Glutamatergic neuron (in vitro differentiated cells): Measurements from ENCODE around the gene DGUOK. TPM values are rescaled to one million over a fixed set of nuclear protein-coding genes. Genes with fewer than 3 reads are reported as not detected.
"Not testable (repeated sequence)": the region's sequence is repeated elsewhere in the genome, so short reads cannot be mapped to it uniquely, and the experiment has no call there.

ENCODE experiments used
- DNase-seq: peaks from one replicate; pipeline ENCODE4 v3.0.0; 2022
- H3K27ac Mint-ChIP-seq: one replicate; pipeline ENCODE4 v1.8.0; 2020; ENCODE audit warnings: mild to moderate bottlenecking, mixed read lengths, inconsistent platforms; ENCODE audit not compliant: unreplicated experiment
- H3K27me3 Mint-ChIP-seq: one replicate; pipeline ENCODE4 v1.8.0; 2020; ENCODE audit warnings: mild to moderate bottlenecking, moderate library complexity, mixed read lengths, inconsistent platforms; ENCODE audit not compliant: unreplicated experiment
- H3K36me3 Mint-ChIP-seq: one replicate; pipeline ENCODE4 v1.8.0; 2020; ENCODE audit warnings: mild to moderate bottlenecking, mixed read lengths, inconsistent platforms; ENCODE audit not compliant: unreplicated experiment
- H3K4me1 Mint-ChIP-seq: one replicate; pipeline ENCODE4 v1.8.0; 2020; ENCODE audit warnings: mild to moderate bottlenecking, low read depth, mixed read lengths, inconsistent platforms; ENCODE audit not compliant: unreplicated experiment
- H3K4me3 Mint-ChIP-seq: one replicate; pipeline ENCODE4 v1.8.0; 2020; ENCODE audit warnings: mild to moderate bottlenecking, mixed read lengths, inconsistent platforms; ENCODE audit not compliant: unreplicated experiment
- H3K9me3 Mint-ChIP-seq: one replicate; pipeline ENCODE4 v1.8.0; 2020; ENCODE audit warnings: mild to moderate bottlenecking, moderate library complexity, mixed read lengths, inconsistent platforms; ENCODE audit not compliant: unreplicated experiment
- total RNA-seq: library from RNA; stranded (reverse); fragmentation: NEBNext Ultra II Directional; extraction: Animal tissue kit (Norgen Biotek cat#: 25700); gene quantifications from one replicate; pipeline ENCODE4 v1.2.1, GENCODE V29; 2021; ENCODE audit not compliant: unreplicated experiment
- TF ChIP-seq, protein P1 (sequence below): fragments of 200-600 bp; sonication (generic); IDR thresholded peaks from one replicate; pipeline ENCODE4 v1.5.0; 2021; ENCODE audit not compliant: partially characterized antibody, unreplicated experiment

Gene DGUOK
- total RNA-seq, 1 donor from 2014 or later = 96.8 TPM

DNA sequence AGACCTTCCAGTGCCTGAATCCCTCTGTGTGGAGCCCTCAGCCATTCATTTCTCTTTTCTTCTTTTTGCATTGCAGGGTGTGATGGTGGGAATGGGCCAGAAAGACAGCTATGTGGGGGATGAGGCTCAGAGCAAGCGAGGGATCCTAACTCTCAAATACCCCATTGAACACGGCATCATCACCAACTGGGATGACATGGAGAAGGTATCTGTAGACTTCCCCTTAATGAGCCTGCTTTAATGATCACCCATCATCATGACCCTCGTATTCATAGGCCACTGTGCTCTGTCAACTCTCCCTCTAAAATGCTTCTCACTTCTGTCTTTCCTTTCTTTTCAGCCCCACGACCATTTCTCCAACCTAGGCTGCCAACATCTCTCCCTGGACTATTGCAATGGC is 24.4 kb upstream of the DGUOK start:
- Mint-ChIP-seq H3K27me3 (peaks cover 4% of the 10 kb centered on the region), H3K27ac (no peak overlapping the region), H3K4me3 (no peak overlapping the region), H3K36me3 (no peaks in the 10 kb centered on the region), H3K9me3 (peaks cover 4% of the 10 kb centered on the region), H3K4me1 (peaks cover 5% of the 10 kb centered on the region)
- TF ChIP-seq, protein P1, sequence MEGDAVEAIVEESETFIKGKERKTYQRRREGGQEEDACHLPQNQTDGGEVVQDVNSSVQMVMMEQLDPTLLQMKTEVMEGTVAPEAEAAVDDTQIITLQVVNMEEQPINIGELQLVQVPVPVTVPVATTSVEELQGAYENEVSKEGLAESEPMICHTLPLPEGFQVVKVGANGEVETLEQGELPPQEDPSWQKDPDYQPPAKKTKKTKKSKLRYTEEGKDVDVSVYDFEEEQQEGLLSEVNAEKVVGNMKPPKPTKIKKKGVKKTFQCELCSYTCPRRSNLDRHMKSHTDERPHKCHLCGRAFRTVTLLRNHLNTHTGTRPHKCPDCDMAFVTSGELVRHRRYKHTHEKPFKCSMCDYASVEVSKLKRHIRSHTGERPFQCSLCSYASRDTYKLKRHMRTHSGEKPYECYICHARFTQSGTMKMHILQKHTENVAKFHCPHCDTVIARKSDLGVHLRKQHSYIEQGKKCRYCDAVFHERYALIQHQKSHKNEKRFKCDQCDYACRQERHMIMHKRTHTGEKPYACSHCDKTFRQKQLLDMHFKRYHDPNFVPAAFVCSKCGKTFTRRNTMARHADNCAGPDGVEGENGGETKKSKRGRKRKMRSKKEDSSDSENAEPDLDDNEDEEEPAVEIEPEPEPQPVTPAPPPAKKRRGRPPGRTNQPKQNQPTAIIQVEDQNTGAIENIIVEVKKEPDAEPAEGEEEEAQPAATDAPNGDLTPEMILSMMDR = no peak
- DNase-seq = no peak

DNA sequence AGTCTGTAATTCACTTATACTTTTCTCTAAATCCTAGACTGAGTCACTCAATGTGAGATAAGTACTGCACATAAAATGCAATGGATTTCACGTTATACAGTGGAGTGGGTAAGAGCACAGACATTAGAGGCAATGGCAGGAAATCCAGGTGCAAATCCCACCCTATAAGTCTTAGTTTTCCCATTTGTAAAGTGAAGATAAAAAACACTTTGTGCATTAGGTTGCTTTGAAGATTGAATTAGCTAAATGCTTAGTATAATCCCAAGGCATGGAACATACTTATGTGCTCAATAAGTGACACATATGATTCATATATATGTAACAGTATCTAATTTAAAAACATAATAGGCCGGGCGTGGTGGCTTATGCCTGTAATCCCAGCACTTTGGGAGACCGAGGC is 23.4 kb upstream of the DGUOK start:
- Mint-ChIP-seq H3K4me1 (peaks cover 5% of the 10 kb centered on the region), H3K27ac (no peak overlapping the region), H3K4me3 (no peak overlapping the region), H3K36me3 (no peaks in the 10 kb centered on the region), H3K9me3 (peaks cover 2% of the 10 kb centered on the region), H3K27me3 (peaks cover 3% of the 10 kb centered on the region)
- no peak for DNase-seq
- TF ChIP-seq, protein P1 = no peak

DNA sequence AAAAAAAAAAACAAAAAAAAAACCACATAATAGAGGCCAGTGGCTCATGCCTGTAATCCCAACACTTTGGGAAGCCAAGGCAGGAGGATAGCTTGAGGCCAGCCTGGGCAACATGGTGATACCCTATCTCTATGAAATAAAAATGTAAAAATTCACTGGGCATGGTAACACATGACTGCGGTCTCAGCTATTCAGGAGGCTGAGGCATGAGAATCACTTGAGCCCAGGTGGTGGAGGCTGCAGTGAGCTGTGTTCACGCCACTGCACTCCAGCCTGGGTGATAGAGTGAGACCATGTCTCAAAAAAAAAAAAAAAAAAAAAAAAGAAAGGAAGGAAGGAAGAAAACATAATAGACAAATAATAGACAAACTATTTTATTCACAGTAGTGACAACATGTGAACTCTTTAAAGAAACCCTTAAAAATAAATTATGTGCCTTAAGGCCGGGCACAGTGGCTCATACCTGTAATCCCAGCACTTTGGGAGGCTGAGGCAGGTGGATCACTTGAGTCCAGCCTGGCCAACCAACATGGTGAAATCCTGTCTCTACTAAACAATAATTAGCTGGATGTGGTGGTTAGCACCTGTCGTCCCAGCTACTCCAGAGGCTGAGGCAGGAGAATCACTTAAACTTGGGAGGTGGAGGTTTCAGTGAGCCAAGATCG is 22.6 kb upstream of the DGUOK start:
- not testable (repeated sequence) for H3K27ac Mint-ChIP-seq, H3K27me3 Mint-ChIP-seq, H3K9me3 Mint-ChIP-seq, H3K36me3 Mint-ChIP-seq, DNase-seq, H3K4me3 Mint-ChIP-seq, H3K4me1 Mint-ChIP-seq

DNA sequence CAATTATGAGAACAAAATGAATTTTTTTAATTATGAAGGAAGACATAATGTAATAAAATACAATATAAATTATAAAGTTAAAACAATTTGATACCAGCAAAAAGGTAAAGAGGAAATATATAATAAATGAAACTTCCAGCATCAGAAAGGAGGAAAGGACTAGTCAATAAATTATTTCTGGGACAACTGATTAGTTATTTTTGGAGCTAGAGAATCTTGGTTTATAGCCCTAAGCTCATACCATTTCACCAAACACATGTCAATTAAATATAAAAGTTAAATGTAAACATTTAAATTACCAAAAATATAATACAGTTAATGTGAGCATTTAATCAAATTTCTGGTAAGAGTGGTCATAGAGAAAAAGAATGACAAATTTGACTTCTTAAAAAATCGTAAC is 21.7 kb upstream of the DGUOK start:
- Mint-ChIP-seq H3K4me1 (peaks cover 5% of the 10 kb centered on the region), H3K36me3 (no peaks in the 10 kb centered on the region), H3K4me3 (no peak overlapping the region), H3K27ac (no peak overlapping the region), H3K9me3 (peaks cover 2% of the 10 kb centered on the region), H3K27me3 (peaks cover 3% of the 10 kb centered on the region)
- TF ChIP-seq, protein P1 = no peak
- no peak for DNase-seq

DNA sequence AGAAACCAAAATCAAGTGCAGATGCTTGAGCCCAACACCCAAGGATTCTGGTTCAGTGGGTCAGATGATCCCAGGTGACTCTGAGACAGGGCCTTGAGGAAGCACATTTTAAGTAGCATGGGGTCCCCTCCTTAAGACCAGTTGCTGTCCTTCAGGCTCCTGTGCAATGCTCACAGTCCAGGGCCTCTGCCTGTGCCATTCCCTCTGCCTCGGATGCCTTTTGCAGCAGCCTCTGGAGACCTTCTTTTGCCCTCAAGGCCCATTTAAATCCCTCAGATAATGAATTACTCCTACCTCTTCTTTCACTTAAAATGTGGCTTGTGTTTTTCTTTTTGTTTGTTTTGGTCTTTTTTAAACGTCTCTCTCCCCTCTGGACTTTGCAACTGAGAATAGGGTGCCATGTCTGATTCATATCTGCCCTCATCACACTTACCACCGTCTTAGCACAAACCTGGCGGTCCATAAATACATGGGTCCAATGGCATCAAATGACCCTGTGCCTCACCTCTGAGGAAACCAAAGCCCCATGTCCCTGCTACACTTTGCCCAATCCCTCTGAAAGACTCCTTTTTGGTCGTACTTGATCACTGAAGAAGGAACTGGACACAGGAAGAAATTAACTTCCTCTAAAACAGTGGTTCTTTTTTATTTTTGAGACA is 19.7 kb upstream of the DGUOK start:
- Mint-ChIP-seq H3K27me3 (peaks cover 3% of the 10 kb centered on the region), H3K27ac (peak overlapping the region; percentile 31), H3K36me3 (no peaks in the 10 kb centered on the region), H3K4me3 (no peak overlapping the region), H3K9me3 (no peaks in the 10 kb centered on the region), H3K4me1 (peaks cover 3% of the 10 kb centered on the region)
- TF ChIP-seq, protein P1 = no peak
- DNase-seq = no peak
